ENCODE data around the gene NAP1L5. TPM values are rescaled to one million over a fixed set of nuclear protein-coding genes. Genes with fewer than 3 reads are reported as not detected.

The NAP1L5 gene
- total and polyA plus RNA-seq, 4 donors = 2.0 to 10.0 (median 2.9) TPM

GRCh38 chr4:88736264-88736663 is 38.6 kb upstream of the NAP1L5 start:
- no peak for DNase-seq (ENCODE audit: low spot score)
- peak; percentile 12 for TF ChIP-seq YY1 (IDR thresholded peaks at IDR 0.05)
- no peak for TF ChIP-seq RXRA (IDR thresholded peaks at IDR 0.05)
- no peak for TF ChIP-seq TAF1 (conservative IDR thresholded peaks at IDR 0.05)
- no peaks in the 10 kb centered on the region for H3K9me3 ChIP-seq (ENCODE audit: control insufficient read depth in 4 of 4, low read length in 3 of 4)
- peak overlapping the region; percentile 64 to 96 for H3K9ac ChIP-seq (ENCODE audit: low read depth in 1 of 2, low read length in 2 of 2)
- peaks cover 3 to 41% (median 24%) of the 10 kb centered on the region in 4 donors for H3K4me1 ChIP-seq (ENCODE audit: control insufficient read depth in 4 of 4, insufficient read depth in 4 of 4, low read length in 3 of 4)
- peak overlapping the region; percentile 73 for H3K27ac ChIP-seq (ENCODE audit: low read depth in 1 of 2, low read length in 2 of 2)
- no peaks in the 10 kb centered on the region for H3K27me3 ChIP-seq (ENCODE audit: control insufficient read depth in 4 of 4, insufficient read depth in 4 of 4, low read length in 3 of 4)
- H3K36me3 ChIP-seq (ENCODE audit: control insufficient read depth in 4 of 4, insufficient read depth in 3 of 4, low read depth in 1 of 4, low read length in 3 of 4) = peaks cover 1 to 7% (median 3%) of the 10 kb centered on the region in 4 donors
- H3K4me3 ChIP-seq (ENCODE audit: low read depth in 1 of 3, low read length in 3 of 3) = peak overlapping the region; percentile 54 to 94 (median 59)
- 20% methylated on average over 3 of the region's 3 CpGs for WGBS

DNA sequence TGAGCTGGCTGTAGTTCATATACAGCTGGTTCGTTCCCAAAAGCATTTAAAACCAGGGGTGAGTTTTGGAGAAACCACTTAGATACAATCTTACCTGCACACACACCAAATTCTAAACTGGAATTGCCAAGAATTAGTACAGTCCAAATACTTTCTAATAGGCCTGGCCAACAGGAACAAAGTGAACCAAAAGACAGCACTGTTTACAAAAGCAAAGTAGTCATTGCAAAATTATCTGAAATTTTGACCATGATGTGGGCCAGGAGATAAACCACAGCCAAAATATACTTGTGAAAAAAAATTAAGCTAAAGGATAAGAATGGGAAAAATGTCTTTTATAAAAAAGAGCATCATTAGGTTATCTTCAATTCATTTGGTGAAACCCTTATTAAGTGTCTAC is 37.9 kb upstream of the NAP1L5 start:
- H3K36me3 ChIP-seq (ENCODE audit: control insufficient read depth in 4 of 4, insufficient read depth in 3 of 4, low read depth in 1 of 4, low read length in 3 of 4) = peaks cover 1 to 12% (median 8%) of the 10 kb centered on the region in 4 donors
- no peaks in the 10 kb centered on the region for H3K9me3 ChIP-seq (ENCODE audit: control insufficient read depth in 4 of 4, low read length in 3 of 4)
- H3K9ac ChIP-seq (ENCODE audit: low read depth in 1 of 2, low read length in 2 of 2) = peak overlapping the region; percentile 64 to 96
- peaks cover 3 to 41% (median 24%) of the 10 kb centered on the region in 4 donors for H3K4me1 ChIP-seq (ENCODE audit: control insufficient read depth in 4 of 4, insufficient read depth in 4 of 4, low read length in 3 of 4)
- H3K27me3 ChIP-seq (ENCODE audit: control insufficient read depth in 4 of 4, insufficient read depth in 4 of 4, low read length in 3 of 4) = no peaks in the 10 kb centered on the region
- DNase-seq (ENCODE audit: low spot score) = no peak
- 45% methylated on average over 1 of the region's 1 CpG for WGBS
- TF ChIP-seq CTCF (IDR thresholded peaks at IDR 0.05; ENCODE audit: low read depth, low read length, missing input control) (no peak), SP1 (IDR thresholded peaks at IDR 0.05) (peak; percentile 65), YY1 (IDR thresholded peaks at IDR 0.05) (peak; percentile 31), HNF4G (IDR thresholded peaks at IDR 0.05) (no peak), RXRA (IDR thresholded peaks at IDR 0.05) (peak; percentile 53), EGR1 (IDR thresholded peaks at IDR 0.05; ENCODE audit: low read depth in 2 of 2) (no peak), ZBTB33 (IDR thresholded peaks at IDR 0.05) (peak; percentile 53), NR2F2 (IDR thresholded peaks at IDR 0.05) (no peak), FOXA1 (IDR thresholded peaks at IDR 0.05) (peak; percentile 40), TAF1 (conservative IDR thresholded peaks at IDR 0.05) (peak; percentile 26), REST (IDR thresholded peaks at IDR 0.05) (peak; percentile 51), HNF4A (conservative IDR thresholded peaks at IDR 0.05) (peak; percentile 65 to 70), FOXA2 (IDR thresholded peaks at IDR 0.05) (peak; percentile 79), RAD21 (IDR thresholded peaks at IDR 0.05) (peak; percentile 19 to 57), GABPA (IDR thresholded peaks at IDR 0.05 in 1 of 2, conservative IDR thresholded peaks at IDR 0.05 in 1 of 2) (no peak), JUND (IDR thresholded peaks at IDR 0.05) (peak; percentile 30 to 53)
- TF ChIP-seq, protein P1, sequence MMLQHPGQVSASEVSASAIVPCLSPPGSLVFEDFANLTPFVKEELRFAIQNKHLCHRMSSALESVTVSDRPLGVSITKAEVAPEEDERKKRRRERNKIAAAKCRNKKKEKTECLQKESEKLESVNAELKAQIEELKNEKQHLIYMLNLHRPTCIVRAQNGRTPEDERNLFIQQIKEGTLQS (IDR thresholded peaks at IDR 0.05) = peak; percentile 56
- TF ChIP-seq, protein P2, sequence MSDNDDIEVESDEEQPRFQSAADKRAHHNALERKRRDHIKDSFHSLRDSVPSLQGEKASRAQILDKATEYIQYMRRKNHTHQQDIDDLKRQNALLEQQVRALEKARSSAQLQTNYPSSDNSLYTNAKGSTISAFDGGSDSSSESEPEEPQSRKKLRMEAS (IDR thresholded peaks at IDR 0.05) = peak; percentile 42
- peak overlapping the region; percentile 54 to 94 (median 59) for H3K4me3 ChIP-seq (ENCODE audit: low read depth in 1 of 3, low read length in 3 of 3)
- H3K27ac ChIP-seq (ENCODE audit: low read depth in 1 of 2, low read length in 2 of 2) = peak overlapping the region; percentile 73
